Brain microvascular endothelial cell (primary cell): ENCODE results near the gene CAPN7.

Experiments
- DNase-seq: peaks from one replicate; pipeline ENCODE4 v3.0.0-alpha.2; 2020
- H3K27ac ChIP-seq: fragments of 250-450 bp; sonication (Bioruptor Pico); 2 replicates; pipeline ENCODE4 v1.5.1; 2020; ENCODE audit warnings: mild to moderate bottlenecking, moderate library complexity
- H3K27me3 ChIP-seq: fragments of 250-450 bp; sonication (Bioruptor Pico); replicated peaks from 2 replicates; pipeline ENCODE4 v1.5.1; 2020; ENCODE audit warnings: mild to moderate bottlenecking
- H3K36me3 ChIP-seq: fragments of 250-450 bp; sonication (Bioruptor Pico); replicated peaks from 2 replicates; pipeline ENCODE4 v1.5.1; 2020; ENCODE audit warnings: mild to moderate bottlenecking
- H3K4me3 ChIP-seq: 2 replicates; pipeline ENCODE4 v1.5.1; 2011; ENCODE audit warnings: low read depth, mild to moderate bottlenecking, control low read depth, low read length, moderate library complexity
- in situ Hi-C: cut with HindIII; loops from 2 replicates; pipeline ENCODE4 v1.10.0; 2017; ENCODE audit warnings: low sequenced_read_pairs, low pct_ligation_motif_present
- TF ChIP-seq, protein P1 (sequence below): IDR thresholded peaks from 2 replicates; pipeline ENCODE4 v1.5.1; 2011; ENCODE audit warnings: low read depth, mild to moderate bottlenecking, moderate library complexity, low read length, control low read depth, inconsistent platforms; ENCODE audit errors: missing control alignments

The CAPN7 gene

DNA sequence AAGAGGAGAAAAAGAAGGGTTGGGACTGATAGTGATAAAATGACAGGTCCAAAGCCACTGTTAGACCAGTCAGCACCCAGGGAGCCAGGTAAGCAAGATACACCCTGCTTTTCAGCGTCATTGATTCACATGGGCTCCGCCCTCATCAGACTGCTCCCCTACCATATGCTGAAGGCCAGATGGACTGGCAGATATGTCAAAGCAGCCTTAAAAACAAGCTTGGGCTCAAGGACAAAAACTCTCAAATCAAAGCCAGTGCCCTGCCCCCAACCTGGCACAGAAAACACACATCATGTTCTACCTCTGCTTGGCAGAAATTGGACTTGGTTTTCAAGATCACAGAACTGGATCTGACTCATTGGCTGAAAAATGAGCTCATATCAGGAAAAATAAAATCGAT is 93.0 kb downstream of the CAPN7 start:
- no peak overlapping the region for H3K27ac ChIP-seq
- no peaks in the 10 kb centered on the region for H3K27me3 ChIP-seq
- in situ Hi-C loops = no loop called here
- no peak for DNase-seq
- H3K4me3 ChIP-seq = no peak overlapping the region
- H3K36me3 ChIP-seq = no peaks in the 10 kb centered on the region
- TF ChIP-seq, protein P1, sequence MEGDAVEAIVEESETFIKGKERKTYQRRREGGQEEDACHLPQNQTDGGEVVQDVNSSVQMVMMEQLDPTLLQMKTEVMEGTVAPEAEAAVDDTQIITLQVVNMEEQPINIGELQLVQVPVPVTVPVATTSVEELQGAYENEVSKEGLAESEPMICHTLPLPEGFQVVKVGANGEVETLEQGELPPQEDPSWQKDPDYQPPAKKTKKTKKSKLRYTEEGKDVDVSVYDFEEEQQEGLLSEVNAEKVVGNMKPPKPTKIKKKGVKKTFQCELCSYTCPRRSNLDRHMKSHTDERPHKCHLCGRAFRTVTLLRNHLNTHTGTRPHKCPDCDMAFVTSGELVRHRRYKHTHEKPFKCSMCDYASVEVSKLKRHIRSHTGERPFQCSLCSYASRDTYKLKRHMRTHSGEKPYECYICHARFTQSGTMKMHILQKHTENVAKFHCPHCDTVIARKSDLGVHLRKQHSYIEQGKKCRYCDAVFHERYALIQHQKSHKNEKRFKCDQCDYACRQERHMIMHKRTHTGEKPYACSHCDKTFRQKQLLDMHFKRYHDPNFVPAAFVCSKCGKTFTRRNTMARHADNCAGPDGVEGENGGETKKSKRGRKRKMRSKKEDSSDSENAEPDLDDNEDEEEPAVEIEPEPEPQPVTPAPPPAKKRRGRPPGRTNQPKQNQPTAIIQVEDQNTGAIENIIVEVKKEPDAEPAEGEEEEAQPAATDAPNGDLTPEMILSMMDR = no peak

DNA sequence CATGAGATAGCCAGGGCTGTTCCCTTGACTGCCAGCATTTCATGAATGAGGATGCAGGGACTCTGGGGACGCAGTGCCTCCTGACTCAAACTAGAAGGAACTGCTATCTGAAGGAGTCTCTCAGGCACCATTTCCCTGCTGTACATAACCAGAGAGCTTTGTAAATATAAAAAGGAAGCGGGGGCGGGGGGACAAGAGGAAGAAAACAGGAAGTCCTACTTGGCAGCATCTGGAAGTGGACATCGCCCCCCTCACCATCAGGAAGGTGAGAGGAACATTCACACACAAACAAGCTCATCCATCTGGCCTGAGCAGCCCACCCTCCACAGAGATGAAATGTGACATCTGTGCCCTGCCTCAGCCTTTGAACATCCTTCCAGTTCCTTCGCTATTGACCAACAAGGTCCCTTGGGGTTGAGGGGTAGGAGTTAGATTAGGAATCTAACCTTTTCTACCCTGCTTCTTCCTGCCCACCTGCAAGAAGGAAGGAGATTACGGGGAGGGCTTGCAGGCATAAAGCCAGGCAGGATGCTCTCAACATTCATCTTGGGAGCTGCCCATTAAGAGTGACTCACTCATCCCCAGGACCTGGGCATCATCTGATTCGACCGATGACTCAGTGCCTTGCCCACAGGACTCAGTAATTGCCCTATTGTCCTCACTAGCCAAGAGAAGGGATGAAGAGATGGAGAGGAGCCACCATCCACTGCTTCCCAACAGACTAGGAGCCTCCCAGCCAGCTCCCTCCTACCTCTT is 94.5 kb downstream of the CAPN7 start:
- TF ChIP-seq, protein P1 = no peak
- DNase-seq = no peak
- in situ Hi-C loops = no loop called here
- no peak overlapping the region for H3K4me3 ChIP-seq
- H3K27me3 ChIP-seq = no peaks in the 10 kb centered on the region
- no peaks in the 10 kb centered on the region for H3K36me3 ChIP-seq
- no peak overlapping the region for H3K27ac ChIP-seq

DNA sequence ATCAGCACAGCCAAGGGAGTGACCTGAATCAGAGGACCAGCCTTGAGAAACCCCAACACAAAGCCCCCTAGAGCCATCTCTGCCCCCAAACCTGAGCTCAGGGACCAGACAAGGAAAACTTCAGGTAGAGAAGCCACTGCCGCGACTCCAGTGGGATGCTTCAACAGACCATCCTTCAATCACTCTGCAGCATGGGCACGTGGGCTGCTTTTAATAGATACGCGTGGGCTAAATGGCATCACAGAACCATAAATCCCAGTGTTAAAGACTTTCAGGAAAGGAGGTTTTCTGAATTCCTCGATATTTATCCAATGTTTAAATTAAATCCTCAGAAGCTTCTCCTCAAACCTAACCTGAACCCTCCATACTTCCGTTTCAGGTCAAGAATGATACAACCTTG is 95.7 kb downstream of the CAPN7 start:
- H3K36me3 ChIP-seq = no peaks in the 10 kb centered on the region
- in situ Hi-C loops = no loop called here
- no peaks in the 10 kb centered on the region for H3K27me3 ChIP-seq
- no peak overlapping the region for H3K4me3 ChIP-seq
- TF ChIP-seq, protein P1 = no peak
- DNase-seq = no peak
- H3K27ac ChIP-seq = no peak overlapping the region
